Measurements from ENCODE around the gene NPTX1.

Gene NPTX1

GRCh38 chr17:80464486-80464885 lies 11.9 kb downstream of the NPTX1 start:
- no peak for DNase-seq (ENCODE audit: low read depth, low spot score)
- H3K27ac ChIP-seq: no peak overlapping the region

DNA sequence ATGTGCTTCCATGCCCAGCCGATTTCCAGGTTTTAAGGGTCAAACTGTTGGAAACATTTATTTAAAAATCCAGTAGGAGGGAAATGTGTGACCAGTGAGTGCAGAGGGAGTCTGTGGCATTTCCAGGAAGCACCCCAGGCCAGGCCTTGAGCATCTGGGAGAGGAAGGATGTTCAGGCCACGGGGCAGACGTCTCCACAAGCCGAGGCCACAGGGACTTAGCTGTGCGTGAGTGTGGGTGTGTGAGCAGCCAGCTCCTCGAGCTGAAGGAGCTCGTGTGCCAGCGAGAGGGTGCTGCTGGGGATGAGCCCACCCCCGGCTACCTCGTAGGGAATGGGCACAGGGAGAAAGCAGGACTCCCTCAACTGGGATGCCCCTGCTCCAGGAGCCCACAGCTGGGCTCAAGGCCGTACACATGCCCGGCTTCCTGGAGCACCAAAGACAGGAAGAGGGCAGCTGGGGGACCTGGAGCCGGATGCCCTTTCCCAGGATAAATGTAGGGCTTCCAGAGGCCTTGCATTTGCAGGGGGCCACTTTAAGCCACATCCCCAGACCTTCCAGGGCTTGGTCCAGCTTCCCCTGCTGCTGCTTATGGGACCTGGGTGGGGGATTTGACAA lies 12.5 kb downstream of the NPTX1 start:
- no peak overlapping the region for H3K27ac ChIP-seq
- no peak for DNase-seq (ENCODE audit: low read depth, low spot score)

- DNase-seq (ENCODE audit: low read depth, low spot score): no peak
- H3K27ac ChIP-seq: no peak overlapping the region
Observed at GRCh38 chr17:80461528-80462160, 14.8 kb downstream of the NPTX1 start.

GRCh38 chr17:80460429-80460834 lies 16.0 kb downstream of the NPTX1 start:
- DNase-seq (ENCODE audit: low read depth, low spot score): no peak
- no peak overlapping the region for H3K27ac ChIP-seq

DNA sequence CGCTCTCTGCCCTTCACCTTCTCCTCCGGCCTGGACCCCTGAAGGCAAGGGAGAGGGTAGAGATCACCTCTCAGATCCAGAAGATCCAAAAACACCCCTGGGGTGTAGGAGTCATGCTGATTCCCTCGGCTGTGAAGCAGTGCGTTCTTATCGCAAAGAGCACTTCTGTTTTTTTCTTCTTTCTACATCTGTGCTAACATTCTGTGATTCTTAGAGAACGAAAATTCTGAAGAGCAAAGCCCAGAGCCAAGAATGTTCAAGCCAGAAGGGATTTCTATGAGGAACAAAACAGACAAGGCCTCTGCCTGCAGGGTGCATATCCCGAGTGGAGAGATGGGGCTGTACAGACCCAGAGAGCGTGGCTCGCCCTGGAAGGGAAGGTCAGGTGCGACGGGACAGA lies 17.2 kb downstream of the NPTX1 start:
- no peak for DNase-seq (ENCODE audit: low read depth, low spot score)
- no peak overlapping the region for H3K27ac ChIP-seq

DNA sequence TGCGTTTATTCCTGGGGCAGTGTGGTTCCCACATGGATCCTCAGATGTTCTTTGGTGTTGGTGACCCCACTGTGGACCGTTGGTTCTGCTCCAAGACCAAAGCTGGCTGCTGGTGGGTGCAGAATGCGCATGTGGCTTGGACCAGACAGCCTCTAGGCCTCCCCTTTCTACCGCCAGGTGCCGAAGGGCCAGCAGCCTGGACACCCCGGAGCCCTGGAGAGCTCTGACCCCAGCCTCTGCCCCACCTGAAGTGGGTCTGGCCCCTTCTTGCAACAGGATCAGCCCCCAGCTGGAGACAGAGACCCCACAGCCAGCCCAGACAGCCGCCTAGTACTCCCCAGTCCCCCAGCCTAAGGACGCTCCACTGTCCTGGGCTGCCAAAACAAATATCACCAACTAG lies 18.4 kb downstream of the NPTX1 start:
- no peak overlapping the region for H3K27ac ChIP-seq
- DNase-seq (ENCODE audit: low read depth, low spot score): no peak

GRCh38 chr17:80457236-80457856 lies 19.1 kb downstream of the NPTX1 start:
- no peak for DNase-seq (ENCODE audit: low read depth, low spot score)
- no peak overlapping the region for H3K27ac ChIP-seq

DNA sequence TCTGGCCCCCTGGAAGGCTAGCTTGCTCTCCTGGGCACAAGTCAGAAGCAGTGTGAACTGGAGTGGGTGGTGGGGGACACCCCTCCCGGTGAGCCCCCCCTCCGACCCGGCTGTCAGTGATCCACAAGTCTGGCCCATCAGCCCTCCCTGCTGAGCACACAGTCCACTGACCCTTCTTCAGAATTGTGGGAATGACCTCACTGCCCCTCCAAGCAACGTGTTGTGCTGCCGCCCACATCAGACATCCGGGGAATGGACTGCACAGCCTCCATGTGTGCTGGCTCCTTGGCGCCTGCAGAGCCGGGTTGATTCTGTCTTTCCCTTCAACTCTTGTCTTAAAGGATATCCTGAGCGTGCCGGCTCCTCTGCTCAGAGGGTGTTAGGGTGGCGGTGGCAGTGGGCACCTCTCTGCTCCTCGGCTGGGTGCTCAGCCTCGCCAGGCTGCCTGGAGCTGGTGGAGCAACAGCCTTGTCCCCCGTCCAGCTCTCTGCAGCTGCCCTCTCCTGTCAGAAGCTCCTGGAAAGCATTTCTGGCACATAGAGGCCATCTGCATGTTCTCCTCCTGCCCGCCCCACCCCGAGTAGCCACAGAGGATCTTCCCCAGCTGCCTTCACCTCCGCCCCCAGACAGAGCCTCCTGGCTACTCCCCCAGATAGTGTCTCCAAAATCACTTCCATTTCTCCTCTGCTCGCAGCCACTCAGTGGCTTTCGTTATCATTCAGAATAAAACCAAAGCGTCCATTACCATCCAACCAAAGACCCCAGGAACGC lies 19.8 kb downstream of the NPTX1 start:
- no peak overlapping the region for H3K27ac ChIP-seq
- DNase-seq (ENCODE audit: low read depth, low spot score): no peak

GRCh38 chr17:80455784-80456183 lies 20.6 kb downstream of the NPTX1 start:
- no peak for DNase-seq (ENCODE audit: low read depth, low spot score)
- H3K27ac ChIP-seq: peak overlapping the region; percentile 85

- DNase-seq (ENCODE audit: low read depth, low spot score): no peak
- H3K27ac ChIP-seq: peak overlapping the region; percentile 85
Observed at GRCh38 chr17:80455336-80455710, 21.1 kb downstream of the NPTX1 start.

DNA sequence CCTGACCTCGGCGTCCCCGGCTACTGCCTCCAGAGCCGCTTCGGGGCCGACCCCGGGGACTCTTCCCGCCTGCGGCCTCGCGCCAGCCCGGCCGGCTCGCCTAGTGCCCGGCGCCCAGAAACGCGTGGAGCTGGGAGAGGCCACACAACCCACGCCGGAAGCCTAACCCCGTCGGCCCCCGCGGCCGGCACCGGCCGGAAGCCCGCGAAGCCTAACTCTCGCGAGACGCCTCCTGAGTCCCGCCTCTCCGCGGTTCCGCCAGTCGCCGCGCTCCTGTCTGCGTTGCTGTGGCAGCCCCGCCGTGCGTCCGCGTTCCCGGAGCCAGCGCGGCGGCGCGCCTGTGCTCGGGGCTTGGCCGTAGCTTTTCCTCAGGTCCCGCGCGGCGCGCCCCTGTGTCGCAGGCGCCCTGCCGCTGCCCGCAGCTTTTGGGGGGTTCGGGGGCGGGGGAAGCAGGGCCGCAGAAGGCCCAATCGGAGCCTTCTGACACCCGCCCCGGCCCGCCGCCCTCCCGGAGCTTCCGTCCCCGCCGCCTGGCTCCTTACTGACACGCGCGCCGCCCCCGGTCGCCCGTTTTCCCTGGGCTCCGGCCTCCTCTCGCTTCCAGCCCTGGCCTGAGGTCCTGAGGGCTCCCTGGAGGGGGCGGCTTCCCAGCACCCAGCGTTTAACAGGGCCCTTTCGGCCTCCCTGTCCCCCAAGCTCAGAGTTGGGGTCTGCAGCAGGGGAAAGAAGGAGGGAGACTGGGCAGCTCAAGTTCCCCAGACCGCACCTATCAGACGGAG lies 21.7 kb downstream of the NPTX1 start:
- peak; percentile 68 for DNase-seq (ENCODE audit: low read depth, low spot score)
- H3K27ac ChIP-seq: peak overlapping the region; percentile 85

- peak overlapping the region; percentile 85 for H3K27ac ChIP-seq
- DNase-seq (ENCODE audit: low read depth, low spot score): no peak
Observed at GRCh38 chr17:80453998-80454556, 22.3 kb downstream of the NPTX1 start.

DNA sequence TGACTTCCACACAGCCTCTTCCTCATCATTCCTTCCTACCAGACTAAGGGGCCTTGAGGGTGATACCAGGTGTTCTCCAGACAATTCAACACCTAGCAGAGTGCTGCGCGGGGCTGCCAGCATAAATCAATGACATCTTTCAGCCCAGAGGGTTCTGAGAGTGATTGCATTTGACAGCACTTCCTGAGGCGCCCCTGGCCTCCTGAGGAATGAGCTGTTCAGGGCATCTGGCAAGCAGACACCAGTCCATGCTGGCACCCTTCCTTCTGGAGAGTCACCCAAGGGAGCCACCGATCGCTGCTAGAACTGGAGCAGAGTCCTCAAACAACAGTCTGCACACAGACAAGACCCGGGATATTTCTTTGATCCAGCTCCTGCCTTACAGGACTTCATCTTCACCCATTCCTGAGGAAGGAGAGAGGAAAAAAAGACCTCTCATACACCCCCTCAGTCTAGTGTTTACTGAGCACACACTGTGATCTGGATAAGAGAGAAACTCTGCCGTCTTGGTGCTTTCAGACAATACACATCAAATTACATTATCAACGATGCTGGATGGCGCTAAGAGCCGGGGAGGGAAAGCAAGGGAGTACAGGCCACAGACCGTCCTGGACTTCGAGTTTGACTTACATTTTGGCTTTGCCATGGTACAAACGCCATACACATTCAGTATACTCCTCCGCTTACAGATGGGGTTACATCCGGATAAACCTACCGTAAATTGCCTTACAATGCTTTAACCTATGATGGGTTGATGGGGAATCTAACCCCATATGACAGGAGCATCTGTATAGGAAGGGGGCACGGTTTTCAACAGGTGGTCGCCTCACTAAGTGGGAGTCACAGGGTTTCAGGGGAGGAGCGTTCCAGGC lies 23.0 kb downstream of the NPTX1 start:
- no peak overlapping the region for H3K27ac ChIP-seq
- no peak for DNase-seq (ENCODE audit: low read depth, low spot score)

GRCh38 chr17:80452173-80452915 lies 24.1 kb downstream of the NPTX1 start:
- DNase-seq (ENCODE audit: low read depth, low spot score): no peak
- no peak overlapping the region for H3K27ac ChIP-seq

DNA sequence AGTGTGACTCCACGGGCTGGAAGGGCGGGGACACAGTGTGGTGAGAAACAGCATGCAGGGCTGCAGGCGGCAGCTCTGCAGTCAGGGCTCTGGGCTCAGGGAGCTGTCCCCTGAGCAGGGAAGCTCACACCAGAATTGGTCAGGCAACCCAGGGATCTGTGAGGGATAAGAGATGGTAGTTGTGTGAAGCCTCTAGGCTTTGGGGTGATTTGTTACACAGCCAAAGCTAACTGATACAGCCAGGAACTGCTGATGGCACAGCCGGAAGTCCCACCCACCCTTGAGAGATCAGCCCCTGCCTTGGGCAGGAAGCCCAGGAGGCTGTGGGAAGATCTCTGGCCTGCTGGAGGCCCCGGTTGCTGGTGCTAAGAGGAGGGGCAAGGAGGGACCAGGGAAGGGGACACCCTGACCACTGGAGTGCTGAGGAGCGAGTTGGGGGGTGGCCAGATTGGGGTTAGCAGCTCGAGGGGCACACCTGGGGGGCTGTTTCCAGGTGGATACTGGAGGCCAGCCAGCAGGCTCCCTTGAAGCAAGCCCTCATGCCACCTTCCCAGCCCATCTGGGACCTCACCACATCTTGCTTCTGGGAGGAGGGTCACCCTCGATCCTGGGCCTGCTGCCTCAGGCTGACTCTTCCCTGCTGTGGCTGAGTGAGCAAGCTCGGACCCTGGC lies 25.2 kb downstream of the NPTX1 start:
- DNase-seq (ENCODE audit: low read depth, low spot score): no peak
- no peak overlapping the region for H3K27ac ChIP-seq

DNA sequence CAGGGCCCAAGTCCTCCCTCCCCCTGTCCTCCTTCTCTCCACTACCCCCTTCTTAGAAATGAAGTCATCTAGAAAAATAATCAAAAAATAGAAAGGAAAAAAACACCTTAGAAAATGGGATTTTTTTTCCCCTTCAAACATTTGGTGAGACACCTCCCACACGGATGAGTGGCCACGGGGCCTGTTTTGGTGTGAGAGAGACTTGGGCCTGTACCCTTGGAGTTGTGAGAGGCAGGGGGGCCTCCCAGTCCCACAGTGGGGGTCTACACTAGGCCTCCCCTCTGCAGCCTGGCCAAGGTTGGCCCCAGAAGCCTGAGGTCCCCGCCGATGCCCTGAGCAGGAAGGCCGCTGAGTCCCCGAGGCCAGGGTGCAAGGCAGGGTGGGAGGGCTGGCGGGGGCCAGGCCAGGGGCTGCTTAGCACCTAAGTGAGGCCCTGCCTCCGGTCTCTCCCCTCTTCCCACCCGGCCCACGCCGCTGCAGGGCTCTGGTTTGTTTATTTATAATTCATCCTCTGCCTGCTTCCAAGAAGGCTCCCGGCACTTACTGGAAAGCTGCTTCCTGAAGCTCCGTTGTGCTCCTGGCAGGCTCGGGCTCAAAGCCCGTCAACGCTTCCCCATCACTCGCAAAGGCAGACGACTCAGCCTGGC lies 26.4 kb downstream of the NPTX1 start:
- H3K27ac ChIP-seq: no peak overlapping the region
- DNase-seq (ENCODE audit: low read depth, low spot score): no peak

GRCh38 chr17:80449194-80449929 lies 27.0 kb downstream of the NPTX1 start:
- H3K27ac ChIP-seq: no peak overlapping the region
- no peak for DNase-seq (ENCODE audit: low read depth, low spot score)

Data from epithelial cell of prostate (primary cell).